HepG2 (cell line): ENCODE data around the gene VPS37B. TPM values are rescaled to one million over a fixed set of nuclear protein-coding genes. Genes with fewer than 3 reads are reported as not detected.

Experiments used
- CBX5 ChIP-seq: sonication (generic); formaldehyde crosslinking; IDR thresholded peaks from 2 replicates; pipeline ENCODE4 v1.4.0; 2020; ENCODE audit warnings: missing genetic modification reagents, borderline replicate concordance
- CC2D1A ChIP-seq: sonication (generic); formaldehyde crosslinking; IDR thresholded peaks from 2 replicates; pipeline ENCODE4 v1.8.1; 2023; ENCODE audit warnings: mild to moderate bottlenecking, missing genetic modification reagents
- FOXK1 ChIP-seq: sonication (generic); formaldehyde crosslinking; IDR thresholded peaks from 2 replicates; pipeline ENCODE4 v1.4.0; 2020; ENCODE audit warnings: low read depth, missing genetic modification reagents, borderline replicate concordance
- FOXM1 ChIP-seq: sonication (generic); formaldehyde crosslinking; IDR thresholded peaks from 2 replicates; pipeline ENCODE4 v1.5.0; 2020; ENCODE audit warnings: missing genetic modification reagents
- HOXA3 ChIP-seq: sonication (generic); formaldehyde crosslinking; IDR thresholded peaks from 2 replicates; pipeline ENCODE4 v1.5.0; 2020; ENCODE audit warnings: missing genetic modification reagents
- NFYC ChIP-seq: IDR thresholded peaks from 2 replicates; pipeline ENCODE4 v1.6.1; 2016; ENCODE audit warnings: missing genetic modification reagents, missing compliant biosample characterization
- NPAS2 ChIP-seq: sonication (generic); formaldehyde crosslinking; IDR thresholded peaks from 2 replicates; pipeline ENCODE4 v1.8.0; 2022; ENCODE audit warnings: mild to moderate bottlenecking, missing genetic modification reagents, borderline replicate concordance
- PHF21A ChIP-seq: sonication (generic); formaldehyde crosslinking; IDR thresholded peaks from 2 replicates; pipeline ENCODE4 v1.5.0; 2020; ENCODE audit warnings: mild to moderate bottlenecking, missing genetic modification reagents
- REPIN1 ChIP-seq: sonication (generic); formaldehyde crosslinking; IDR thresholded peaks from 2 replicates; pipeline ENCODE4 v1.8.0; 2022; ENCODE audit warnings: missing genetic modification reagents, low read depth, mild to moderate bottlenecking, borderline replicate concordance
- TOPORS ChIP-seq: sonication (generic); formaldehyde crosslinking; IDR thresholded peaks from 2 replicates; pipeline ENCODE4 v1.8.0; 2023; ENCODE audit warnings: mild to moderate bottlenecking, missing genetic modification reagents
- YY1 ChIP-seq: IDR thresholded peaks from 2 replicates; pipeline ENCODE4 v1.6.1; 2011; ENCODE audit warnings: low read length, low read depth, moderate library complexity, mild to moderate bottlenecking; ENCODE audit not compliant: insufficient read depth, insufficient replicate concordance
- ZNF138 ChIP-seq: sonication (generic); formaldehyde crosslinking; IDR thresholded peaks from 2 replicates; pipeline ENCODE4 v1.5.0; 2020; ENCODE audit warnings: mild to moderate bottlenecking, low read depth, missing genetic modification reagents
- ZNF225 ChIP-seq: sonication (generic); formaldehyde crosslinking; IDR thresholded peaks from 2 replicates; pipeline ENCODE4 v1.4.0; 2020; ENCODE audit warnings: mild to moderate bottlenecking, missing genetic modification reagents
- ZNF232 ChIP-seq: sonication (generic); formaldehyde crosslinking; IDR thresholded peaks from 2 replicates; pipeline ENCODE4 v1.4.0; 2020; ENCODE audit warnings: missing genetic modification reagents, borderline replicate concordance
- ZNF430 ChIP-seq: sonication (generic); formaldehyde crosslinking; IDR thresholded peaks from 2 replicates; pipeline ENCODE4 v1.9.0; 2021; ENCODE audit warnings: mild to moderate bottlenecking, missing genetic modification reagents
- ZNF746 ChIP-seq: sonication (generic); formaldehyde crosslinking; IDR thresholded peaks from 2 replicates; pipeline ENCODE4 v1.8.0; 2022; ENCODE audit warnings: mild to moderate bottlenecking, missing genetic modification reagents
- ZNF781 ChIP-seq: sonication (generic); formaldehyde crosslinking; IDR thresholded peaks from 2 replicates; pipeline ENCODE4 v1.5.1; 2020; ENCODE audit warnings: borderline replicate concordance, mild to moderate bottlenecking, missing genetic modification reagents; ENCODE audit errors: not compliant biosample characterization
- polyA plus RNA-seq, 8 experiments: library from polyadenylated mRNA; depleted of rRNA in 3 of 8; stranded (reverse) in 7 of 8; unstranded in 1 of 8; fragments of >200 nt; fragmentation: Illumina TruSeq in 4 of 8; extraction: Trizol in 4 of 8; gene quantifications; 2 replicates each; pipeline versions ENCODE4 v1.2.1 to v1.2.3, GENCODE V29; 2011 to 2016; ENCODE audit warnings: low read depth in 4 of 8, missing spikeins in 1 of 8, mixed read lengths in 1 of 8; ENCODE audit not compliant: insufficient read depth in 1 of 8
- total RNA-seq, 5 experiments: library from RNA; depleted of rRNA; stranded (reverse); fragments of >200 nt; fragmentation: Illumina TruSeq; extraction: Trizol; gene quantifications; 2 replicates each; pipeline ENCODE4 v1.2.3, GENCODE V29; 2016; ENCODE audit warnings: low read depth in 1 of 5
- TF ChIP-seq, protein P1 (sequence below): sonication (generic); formaldehyde crosslinking; IDR thresholded peaks from 2 replicates; pipeline ENCODE4 v1.8.0; 2022; ENCODE audit warnings: low read depth, missing genetic modification reagents
- TF ChIP-seq, protein P2 (sequence below): sonication (generic); formaldehyde crosslinking; IDR thresholded peaks from one replicate; pipeline ENCODE4 v1.5.1; 2020; ENCODE audit warnings: mild to moderate bottlenecking, missing genetic modification reagents; ENCODE audit errors: not compliant biosample characterization
- TF ChIP-seq, protein P3 (sequence below): sonication (generic); formaldehyde crosslinking; IDR thresholded peaks from 2 replicates; pipeline ENCODE4 v1.5.1; 2020; ENCODE audit warnings: missing genetic modification reagents, mild to moderate bottlenecking, borderline replicate concordance

The VPS37B gene
- total and polyA plus RNA-seq, 2 of the 13 experiments (the other 11 are each of a cell fraction or from before 2014, with no cell fraction given): 4.6 to 5.3 TPM

DNA sequence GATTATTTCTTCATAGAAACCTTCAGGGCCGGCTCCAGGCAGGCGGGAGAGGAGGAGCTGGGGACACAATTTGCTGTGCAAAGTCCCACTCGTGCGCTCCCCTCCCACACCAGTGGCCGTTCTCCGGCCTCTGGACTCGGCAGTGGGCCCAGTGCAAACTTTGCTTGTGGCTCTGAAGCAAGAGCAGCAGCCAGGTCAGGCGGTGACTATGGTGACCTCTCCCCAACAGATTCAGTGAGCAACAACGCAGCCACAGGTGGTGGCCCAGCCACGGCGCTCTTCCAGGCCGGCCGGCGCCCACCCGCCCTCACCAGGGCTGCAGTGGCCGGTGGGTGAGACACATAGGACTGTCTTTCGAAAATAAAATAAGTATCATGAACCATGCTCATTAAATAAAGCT, 29.5 kb downstream of the VPS37B start (continued):
- TF ChIP-seq PHF21A (CRISPR knock-in tag) (no peak), ZNF746 (CRISPR knock-in tag) (no peak), FOXK1 (CRISPR knock-in tag) (no peak), CBX5 (CRISPR knock-in tag) (no peak), TOPORS (CRISPR knock-in tag) (0 out of 2 replicates have a peak, but pooled peaks have one; percentile 70), NPAS2 (CRISPR knock-in tag) (no peak), REPIN1 (CRISPR knock-in tag) (no peak), FOXM1 (no peak), NFYC (CRISPR knock-in tag) (no peak), YY1 (no peak), HOXA3 (CRISPR knock-in tag) (peak; percentile 75), ZNF225 (CRISPR knock-in tag) (no peak), CC2D1A (CRISPR knock-in tag) (no peak), ZNF430 (CRISPR knock-in tag) (no peak), ZNF138 (CRISPR knock-in tag) (no peak), ZNF781 (CRISPR knock-in tag) (no peak), ZNF232 (CRISPR knock-in tag) (no peak)
- TF ChIP-seq, protein P1, sequence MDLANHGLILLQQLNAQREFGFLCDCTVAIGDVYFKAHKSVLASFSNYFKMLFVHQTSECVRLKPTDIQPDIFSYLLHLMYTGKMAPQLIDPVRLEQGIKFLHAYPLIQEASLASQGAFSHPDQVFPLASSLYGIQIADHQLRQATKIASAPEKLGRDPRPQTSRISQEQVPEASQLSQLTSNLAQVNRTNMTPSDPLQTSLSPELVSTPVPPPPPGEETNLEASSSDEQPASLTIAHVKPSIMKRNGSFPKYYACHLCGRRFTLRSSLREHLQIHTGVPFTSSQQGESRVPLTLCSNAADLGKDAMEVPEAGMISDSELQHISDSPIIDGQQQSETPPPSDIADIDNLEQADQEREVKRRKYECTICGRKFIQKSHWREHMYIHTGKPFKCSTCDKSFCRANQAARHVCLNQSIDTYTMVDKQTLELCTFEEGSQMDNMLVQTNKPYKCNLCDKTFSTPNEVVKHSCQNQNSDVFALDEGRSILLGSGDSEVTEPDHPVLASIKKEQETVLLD (CRISPR knock-in tag): no peak
- TF ChIP-seq, protein P2, sequence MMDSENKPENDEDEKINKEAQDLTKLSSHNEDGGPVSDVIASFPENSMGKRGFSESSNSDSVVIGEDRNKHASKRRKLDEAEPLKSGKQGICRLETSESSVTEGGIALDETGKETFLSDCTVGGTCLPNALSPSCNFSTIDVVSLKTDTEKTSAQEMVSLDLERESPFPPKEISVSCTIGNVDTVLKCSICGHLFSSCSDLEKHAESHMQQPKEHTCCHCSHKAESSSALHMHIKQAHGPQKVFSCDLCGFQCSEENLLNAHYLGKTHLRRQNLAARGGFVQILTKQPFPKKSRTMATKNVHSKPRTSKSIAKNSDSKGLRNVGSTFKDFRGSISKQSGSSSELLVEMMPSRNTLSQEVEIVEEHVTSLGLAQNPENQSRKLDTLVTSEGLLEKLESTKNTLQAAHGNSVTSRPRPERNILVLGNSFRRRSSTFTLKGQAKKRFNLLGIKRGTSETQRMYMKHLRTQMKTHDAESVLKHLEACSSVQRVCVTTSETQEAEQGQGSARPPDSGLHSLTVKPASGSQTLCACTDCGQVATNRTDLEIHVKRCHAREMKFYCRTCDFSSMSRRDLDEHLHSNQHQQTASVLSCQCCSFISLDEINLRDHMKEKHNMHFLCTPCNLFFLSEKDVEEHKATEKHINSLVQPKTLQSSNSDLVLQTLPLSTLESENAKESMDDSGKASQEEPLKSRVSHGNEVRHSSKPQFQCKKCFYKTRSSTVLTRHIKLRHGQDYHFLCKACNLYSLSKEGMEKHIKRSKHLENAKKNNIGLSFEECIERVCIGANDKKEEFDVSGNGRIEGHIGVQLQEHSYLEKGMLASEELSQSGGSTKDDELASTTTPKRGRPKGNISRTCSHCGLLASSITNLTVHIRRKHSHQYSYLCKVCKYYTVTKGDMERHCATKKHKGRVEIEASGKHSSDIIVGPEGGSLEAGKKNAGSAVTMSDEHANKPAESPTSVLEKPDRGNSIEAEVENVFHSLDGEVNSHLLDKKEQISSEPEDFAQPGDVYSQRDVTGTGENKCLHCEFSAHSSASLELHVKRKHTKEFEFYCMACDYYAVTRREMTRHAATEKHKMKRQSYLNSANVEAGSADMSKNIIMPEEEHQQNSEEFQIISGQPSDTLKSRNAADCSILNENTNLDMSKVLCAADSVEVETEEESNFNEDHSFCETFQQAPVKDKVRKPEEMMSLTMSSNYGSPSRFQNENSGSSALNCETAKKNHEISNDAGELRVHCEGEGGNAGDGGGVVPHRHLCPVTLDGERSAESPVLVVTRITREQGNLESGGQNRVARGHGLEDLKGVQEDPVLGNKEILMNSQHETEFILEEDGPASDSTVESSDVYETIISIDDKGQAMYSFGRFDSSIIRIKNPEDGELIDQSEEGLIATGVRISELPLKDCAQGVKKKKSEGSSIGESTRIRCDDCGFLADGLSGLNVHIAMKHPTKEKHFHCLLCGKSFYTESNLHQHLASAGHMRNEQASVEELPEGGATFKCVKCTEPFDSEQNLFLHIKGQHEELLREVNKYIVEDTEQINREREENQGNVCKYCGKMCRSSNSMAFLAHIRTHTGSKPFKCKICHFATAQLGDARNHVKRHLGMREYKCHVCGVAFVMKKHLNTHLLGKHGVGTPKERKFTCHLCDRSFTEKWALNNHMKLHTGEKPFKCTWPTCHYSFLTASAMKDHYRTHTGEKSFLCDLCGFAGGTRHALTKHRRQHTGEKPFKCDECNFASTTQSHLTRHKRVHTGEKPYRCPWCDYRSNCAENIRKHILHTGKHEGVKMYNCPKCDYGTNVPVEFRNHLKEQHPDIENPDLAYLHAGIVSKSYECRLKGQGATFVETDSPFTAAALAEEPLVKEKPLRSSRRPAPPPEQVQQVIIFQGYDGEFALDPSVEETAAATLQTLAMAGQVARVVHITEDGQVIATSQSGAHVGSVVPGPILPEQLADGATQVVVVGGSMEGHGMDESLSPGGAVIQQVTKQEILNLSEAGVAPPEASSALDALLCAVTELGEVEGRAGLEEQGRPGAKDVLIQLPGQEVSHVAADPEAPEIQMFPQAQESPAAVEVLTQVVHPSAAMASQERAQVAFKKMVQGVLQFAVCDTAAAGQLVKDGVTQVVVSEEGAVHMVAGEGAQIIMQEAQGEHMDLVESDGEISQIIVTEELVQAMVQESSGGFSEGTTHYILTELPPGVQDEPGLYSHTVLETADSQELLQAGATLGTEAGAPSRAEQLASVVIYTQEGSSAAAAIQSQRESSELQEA (CRISPR knock-in tag): no peak
- TF ChIP-seq, protein P3, sequence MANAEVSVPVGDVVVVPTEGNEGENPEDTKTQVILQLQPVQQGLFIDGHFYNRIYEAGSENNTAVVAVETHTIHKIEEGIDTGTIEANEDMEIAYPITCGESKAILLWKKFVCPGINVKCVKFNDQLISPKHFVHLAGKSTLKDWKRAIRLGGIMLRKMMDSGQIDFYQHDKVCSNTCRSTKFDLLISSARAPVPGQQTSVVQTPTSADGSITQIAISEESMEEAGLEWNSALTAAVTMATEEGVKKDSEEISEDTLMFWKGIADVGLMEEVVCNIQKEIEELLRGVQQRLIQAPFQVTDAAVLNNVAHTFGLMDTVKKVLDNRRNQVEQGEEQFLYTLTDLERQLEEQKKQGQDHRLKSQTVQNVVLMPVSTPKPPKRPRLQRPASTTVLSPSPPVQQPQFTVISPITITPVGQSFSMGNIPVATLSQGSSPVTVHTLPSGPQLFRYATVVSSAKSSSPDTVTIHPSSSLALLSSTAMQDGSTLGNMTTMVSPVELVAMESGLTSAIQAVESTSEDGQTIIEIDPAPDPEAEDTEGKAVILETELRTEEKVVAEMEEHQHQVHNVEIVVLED (CRISPR knock-in tag): no peak
